ENCODE results near the gene HINT2.

The HINT2 gene

DNA sequence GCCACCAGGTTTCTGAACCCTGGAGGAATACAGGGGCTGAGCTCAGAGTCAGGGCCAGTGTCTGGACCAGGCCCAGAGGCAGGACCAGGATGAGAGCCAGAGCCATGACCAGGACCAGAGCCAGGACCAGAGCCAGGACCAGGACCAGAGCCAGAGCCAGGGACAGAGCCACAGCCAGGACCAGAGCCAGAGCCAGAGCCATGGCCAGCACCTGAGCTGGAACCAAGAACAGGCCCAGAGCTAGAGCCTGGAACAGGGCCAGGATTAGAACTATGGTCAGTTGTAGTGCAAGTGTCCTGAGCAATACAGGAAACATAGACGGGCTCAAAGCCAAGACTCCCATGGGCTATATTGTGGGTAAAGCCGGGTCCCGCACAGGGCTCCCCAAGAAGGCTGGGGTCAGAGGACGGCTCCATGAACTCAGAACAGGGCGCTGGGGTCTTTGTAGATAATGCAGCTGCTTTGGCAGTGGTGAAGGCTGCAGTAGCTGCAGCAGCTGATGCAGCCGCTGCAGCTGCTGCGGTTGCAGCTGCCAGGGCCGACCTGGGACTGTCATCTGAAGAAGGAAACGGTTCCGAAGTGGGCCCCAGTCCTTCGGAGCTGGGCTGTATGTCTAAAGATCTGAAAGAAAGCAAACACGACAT lies 3.3 kb downstream of the HINT2 start:
- no peak for DNase-seq

DNA sequence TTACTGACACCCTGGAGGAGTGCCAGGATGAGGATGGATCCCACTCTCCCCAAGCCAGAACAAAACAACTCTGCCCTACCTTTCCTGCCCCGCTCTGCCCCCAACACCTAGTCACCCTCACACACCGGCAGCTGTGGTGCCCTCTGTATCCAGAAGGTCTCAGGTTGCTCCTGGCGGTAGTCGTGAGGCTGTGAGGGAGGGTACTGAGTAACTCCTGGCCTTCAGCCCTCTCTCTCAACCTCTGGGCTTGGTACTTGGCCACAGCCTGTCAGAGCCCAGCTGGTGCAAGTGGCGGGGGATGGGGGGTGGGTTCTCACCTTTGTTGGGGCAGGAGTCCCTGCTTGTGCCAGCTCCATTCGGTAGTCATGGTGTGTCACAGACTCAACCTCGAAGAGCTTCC lies 4.7 kb downstream of the HINT2 start:
- DNase-seq: no peak

DNA sequence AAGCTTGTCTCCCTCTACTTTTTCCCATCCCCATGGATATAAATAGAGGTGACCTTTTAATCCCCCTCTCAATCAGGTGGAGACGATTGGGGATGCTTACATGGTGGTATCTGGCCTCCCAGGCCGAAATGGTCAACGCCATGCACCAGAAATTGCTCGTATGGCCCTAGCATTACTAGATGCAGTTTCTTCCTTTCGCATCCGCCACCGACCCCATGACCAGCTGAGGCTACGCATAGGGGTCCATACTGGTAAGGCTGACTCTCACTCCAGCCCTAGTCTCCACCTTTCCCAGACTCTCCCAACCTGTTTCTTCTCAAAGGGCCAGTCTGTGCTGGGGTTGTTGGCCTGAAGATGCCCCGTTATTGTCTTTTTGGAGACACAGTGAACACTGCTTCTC lies 6.4 kb downstream of the HINT2 start:
- no peak for DNase-seq

DNA sequence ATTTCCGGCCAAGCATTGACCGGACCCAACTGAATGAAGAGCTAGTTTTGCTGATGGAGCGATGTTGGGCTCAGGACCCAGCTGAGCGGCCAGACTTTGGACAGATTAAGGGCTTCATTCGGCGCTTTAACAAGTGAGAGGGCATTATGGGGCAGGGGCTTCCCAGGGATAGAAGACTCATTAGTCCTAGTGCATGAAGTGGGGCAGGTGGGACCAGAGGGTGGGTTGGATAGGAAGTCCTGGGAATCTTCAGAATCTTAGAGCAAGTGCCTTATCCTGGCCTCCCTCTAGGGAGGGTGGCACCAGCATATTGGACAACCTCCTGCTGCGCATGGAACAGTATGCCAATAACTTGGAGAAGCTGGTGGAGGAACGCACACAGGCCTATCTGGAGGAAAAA lies 8.7 kb downstream of the HINT2 start:
- DNase-seq: no peak

DNA sequence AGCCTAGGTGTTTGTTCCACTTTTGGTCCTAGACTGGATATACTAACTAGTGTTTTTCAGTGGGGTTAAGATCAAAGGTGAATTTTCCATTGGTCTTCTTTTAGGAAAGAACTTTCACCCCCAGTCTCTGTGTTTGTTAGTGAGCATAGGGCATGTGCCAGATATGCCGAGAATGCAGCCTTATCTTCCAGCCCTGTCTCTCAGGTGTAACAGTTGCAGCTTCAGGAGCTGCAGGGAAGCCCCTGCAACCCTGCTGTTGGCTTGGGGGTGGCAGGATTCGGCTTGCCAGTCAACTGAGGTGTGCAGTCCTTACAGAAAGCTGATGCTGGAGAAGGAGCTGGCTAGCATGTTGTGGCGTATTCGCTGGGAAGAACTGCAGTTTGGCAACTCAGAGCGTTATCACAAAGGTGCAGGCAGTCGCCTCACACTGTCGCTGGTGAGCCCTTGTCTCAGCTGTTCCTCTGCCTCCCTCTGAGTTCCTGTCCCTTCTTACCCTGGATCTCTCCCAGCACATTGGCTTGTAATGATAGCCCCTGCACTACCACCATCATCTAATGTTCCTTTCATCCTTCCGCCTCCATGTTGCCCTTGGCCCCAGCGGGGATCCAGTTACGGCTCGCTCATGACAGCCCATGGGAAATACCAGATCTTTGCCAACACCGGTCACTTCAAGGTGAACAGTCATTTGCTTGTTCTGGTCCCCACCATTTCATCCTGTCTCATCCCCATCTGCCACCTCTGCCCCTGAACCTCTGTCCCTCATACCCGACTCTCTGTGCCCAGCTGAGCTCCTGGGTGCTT lies 13.3 kb downstream of the HINT2 start:
- DNase-seq: no peak

DNA sequence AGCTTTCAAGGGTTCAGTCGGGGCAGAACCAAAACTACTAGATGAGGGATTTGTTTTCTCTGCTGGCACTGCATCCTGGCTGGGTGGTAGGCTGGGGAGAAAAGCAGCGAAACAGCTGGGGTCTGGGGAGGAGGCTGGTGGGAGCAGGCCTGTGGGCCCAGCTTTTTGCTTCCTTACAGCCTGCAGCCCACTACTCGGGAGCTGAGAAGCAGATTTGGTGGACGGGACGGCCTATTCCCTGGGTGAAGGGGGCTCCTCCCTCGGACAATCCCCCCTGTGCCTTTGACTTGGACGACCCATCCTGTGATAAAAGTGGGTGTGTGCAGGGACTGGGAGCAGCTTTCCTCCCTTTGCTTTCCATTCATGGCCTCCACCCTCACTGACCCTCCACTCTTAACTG lies 14.3 kb downstream of the HINT2 start:
- DNase-seq: no peak

DNA sequence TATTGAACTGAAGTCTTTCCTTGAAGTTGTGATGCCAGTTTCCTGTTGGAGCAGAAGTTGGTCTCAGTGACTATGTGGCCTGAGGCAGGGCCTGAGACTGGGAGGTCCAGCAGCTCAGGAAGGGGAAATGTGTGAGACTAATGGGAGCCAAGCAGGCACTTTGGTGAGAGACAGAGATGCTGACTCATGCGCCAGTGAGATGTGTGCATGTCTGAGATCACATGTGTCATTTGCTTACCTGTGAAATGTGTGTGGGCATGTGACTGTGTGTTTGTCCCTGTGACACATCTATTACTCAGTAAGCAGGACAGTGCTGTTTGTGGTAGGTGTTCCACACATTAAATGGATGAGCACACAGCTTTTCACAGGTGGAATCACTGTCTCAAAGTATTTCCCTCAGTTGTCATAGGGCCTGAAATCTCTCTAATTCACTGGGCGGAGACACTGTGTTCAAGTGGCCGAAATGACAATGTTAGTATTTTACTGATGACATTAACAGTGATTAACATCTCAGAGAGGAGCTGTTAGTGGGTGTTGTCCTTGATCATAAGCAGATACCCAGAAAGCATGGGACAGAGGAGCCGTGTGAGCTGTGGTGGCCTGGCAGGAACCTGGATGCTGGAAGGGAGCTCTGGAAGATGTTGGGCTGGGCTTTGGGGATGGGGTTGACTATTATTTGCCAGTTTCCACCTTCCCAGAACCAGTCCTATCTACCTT lies 16.0 kb downstream of the HINT2 start:
- peak; percentile 73 for DNase-seq

DNA sequence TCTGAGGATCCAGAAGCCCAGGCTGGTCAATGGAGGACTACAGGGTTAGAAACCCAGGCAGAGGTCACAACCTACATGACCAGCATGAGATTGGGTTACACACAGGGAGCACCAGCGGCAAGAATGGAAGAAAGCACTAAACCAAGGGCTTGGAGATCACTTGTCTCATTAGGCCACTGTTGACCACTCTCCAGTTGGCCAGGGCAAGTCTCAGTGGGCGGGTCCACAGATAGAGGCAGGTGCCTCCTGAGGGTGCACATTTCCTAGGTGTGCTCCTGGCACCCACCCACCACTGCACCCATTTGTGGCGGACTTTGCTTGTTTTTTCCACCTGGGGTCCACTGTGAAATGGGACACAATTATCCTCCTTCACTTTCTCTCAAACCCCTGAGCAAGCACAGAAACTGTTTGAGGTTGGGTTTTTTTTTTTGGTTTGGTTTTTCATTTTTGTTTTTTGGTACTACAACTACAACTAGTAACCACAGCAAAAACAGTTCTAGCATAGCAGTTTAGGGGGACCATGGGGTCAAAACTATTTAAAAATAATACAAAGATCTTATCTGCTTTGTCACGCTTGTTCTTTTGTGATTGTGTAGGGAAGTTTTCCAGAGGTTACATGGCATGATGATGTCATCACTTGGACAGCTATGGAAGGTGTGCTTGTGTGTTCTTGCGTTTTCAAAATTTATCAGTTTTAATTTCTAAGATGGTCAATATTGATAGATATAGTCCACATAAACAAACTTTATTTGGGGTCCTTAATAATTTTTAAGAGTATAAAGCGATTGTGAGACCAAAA lies 17.3 kb downstream of the HINT2 start:
- no peak for DNase-seq

DNA sequence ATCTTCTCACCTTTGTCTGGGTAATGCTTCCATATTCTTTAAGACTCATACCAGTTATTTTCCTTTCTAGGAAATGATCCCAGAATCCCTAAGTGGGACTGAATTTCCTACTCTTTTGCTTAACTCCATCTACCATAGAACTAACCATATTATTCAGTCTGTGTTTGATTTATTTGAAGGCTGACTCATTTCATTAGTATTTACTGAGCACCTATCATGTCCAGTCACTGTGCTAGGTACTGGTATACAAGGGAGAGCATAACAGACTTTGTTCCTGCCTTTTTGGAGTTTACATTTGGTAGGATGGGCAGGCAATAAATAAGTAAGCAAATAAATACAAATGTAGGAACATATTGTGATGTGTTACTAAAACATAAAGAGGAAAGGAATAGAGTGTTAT lies 19.1 kb downstream of the HINT2 start:
- no peak for DNase-seq

DNA sequence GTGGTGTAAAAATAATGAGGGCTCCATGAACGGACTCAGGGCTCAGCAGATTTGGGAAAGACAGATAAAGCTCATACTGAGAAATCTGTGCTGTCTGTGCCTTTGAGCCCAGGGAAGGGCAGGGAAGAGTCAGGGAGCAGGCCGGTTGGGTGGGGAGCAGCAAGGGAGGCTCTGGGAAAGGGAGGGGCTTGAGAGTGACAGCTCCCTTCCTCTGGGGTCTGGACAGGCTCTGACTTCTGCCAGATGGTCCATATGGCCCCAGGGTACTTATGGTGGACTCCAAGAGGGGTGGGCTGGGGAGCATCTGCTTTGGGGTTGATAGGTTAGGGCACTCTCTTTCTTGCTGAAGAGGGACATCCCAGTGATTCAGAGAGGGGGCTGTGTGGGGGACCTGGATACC lies 21.4 kb downstream of the HINT2 start:
- no peak for DNase-seq

DNA sequence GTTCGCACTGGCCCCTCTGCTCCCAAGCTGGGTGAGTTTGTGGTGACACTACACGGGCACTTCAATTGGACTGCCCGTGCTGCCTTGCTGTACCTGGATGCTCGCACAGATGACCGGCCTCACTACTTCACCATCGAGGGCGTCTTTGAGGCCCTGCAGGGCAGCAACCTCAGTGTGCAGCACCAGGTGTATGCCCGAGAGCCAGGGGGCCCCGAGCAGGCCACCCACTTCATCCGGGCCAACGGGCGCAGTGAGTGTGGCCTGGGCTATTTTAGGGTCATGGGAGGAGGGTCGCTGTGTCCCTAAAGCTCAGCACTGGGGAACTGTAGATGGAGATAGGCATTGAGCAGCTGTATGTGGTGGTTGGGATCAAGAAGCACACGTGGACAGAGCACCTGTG lies 22.0 kb downstream of the HINT2 start:
- DNase-seq: no peak

DNA sequence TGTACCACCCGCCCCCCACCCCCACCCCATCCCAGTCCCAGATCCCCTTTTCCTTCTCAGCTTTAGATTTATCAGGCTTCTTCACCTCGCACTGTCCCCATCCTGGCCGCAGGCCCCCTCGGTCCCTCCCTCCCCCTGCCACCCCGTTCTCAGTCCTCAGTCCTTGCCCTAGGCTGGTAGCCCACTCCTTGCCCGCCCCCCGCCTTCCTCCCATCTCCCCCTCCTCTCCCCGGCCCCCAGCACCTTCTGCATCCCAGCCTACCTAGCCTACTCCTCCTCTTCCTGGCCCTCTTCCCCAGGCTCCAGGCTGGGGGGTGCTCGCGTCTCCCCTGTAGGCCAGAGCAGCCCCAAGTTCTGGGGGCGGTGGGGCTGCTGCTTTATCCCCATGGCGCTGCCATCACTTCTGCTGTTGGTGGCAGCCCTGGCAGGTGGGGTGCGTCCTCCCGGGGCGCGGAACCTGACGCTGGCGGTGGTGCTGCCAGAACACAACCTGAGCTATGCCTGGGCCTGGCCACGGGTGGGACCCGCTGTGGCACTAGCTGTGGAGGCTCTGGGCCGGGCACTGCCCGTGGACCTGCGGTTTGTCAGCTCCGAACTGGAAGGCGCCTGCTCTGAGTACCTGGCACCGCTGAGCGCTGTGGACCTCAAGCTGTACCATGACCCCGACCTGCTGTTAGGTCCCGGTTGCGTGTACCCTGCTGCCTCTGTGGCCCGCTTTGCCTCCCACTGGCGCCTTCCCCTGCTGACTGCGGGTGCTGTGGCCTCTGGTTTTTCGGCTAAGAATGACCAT lies 22.6 kb downstream of the HINT2 start:
- no peak for DNase-seq

DNA sequence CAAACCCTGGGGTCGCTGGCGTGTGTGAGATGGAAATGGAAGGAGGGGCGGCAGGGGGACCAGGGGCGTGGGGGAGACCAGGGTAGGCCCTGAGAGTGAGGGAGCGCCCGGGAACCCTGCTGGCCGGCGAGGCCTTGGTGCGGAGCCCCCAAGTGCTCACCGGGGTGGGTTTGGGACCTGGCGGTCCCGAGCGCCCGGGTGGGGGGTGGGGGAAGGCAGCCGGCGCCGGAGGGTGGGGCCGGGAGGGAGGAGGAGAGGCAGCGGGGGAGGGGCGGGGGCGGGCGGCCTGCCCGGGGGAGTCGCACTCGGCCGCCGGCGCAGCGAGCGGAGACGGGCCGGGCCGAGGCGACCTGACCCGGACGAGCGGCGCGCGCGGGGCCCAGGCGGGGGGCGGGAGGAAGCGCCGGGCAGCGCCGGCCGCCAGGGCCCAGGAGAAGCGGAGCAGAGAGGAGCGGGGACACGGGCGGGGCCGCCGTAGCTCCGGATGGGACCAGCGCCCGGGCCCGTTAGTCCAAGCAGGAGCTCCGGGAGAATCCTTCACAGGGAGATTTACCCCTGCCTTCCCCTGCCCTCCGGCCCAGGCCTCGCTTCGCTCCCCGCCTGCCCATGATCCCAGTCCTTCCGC lies 23.4 kb downstream of the HINT2 start, which contains the start of gene NPR2:
TSS of gene NPR2 (plus strand) at position 295 of the 625 bp plus-strand sequence. CDS start 818 bp downstream, outside the sequence.
- no peak for DNase-seq

DNA sequence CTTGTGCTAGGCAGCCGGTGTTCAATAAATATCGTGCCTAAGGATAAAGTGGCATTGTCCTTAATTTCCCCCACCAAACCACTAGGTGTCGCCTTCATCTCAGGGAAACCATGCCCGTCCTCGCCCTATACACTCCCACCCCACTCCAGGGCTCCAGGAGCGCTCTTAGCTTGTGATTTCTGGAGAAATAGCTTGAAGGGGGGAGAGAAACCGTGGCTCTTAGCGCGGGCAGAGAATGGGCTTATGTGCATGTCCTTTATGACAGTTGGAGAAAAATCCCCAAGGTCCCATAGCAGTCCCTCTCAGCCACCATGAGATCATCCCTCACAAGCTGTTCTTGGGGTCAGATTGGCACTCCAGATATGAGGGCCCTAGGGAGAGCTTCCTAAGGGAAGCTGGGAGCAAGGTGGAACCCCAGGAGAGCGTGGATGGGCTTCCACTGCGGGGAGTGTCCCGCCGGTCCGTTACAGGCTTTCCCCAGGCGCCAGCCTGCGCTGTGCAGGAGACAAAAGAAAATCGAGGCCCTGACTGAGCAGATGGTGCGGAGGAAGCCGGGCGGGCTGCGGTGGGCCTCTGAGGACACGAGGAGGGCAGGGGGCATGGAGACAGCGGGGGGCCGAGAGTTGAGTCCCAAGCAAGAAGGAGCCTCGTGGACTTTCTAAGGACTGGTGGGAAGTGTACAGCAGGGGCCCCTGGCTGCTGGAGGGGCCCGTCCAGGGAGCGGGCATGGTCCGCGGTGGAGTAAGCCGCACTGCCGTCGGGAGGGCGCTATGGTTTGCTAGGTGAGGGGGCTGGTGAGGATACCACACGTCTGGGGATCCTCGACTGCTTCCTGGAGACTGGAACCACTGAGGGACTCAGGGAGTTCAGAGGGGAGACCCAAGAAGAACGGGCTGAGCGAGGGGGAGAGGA lies 24.2 kb downstream of the HINT2 start:
- DNase-seq: peak; percentile 64

DNA sequence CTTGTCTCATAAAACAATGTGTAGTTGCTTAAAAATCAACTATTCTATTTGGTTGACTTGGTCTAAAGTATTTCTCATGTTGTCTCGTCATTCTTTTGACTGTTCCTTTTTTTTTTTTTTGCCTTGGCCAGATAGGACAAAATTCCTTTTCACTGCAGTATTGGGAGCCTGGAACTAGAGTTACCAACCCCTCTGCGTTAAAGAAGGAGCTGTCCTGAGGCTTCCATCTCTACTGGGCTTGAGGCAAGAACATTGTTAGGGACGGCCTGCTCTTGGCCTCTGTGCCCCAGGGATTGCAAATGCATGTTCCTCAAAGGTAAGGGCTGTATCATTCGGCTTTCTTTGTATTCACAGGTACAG lies 24.8 kb downstream of the HINT2 start:
- DNase-seq: no peak

DNA sequence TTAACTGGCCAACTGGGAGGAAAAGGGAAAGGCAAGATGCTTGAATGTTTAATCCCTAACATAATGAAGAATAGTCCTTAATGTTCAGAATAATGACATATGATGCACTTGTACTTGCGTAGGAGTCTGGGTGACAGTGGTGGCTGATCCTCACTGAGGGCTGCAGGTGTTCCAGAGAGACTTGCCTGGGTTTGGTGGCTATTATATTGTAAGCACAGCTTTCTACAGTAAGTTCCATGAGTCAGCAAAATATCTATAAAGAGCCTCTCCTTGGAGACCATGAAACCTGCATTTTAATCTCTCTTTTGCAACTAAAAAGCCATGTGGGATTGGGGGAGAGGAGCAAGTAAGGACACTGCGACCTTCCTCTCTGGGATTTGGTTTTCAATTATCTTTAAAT lies 25.3 kb downstream of the HINT2 start:
- no peak for DNase-seq

DNA sequence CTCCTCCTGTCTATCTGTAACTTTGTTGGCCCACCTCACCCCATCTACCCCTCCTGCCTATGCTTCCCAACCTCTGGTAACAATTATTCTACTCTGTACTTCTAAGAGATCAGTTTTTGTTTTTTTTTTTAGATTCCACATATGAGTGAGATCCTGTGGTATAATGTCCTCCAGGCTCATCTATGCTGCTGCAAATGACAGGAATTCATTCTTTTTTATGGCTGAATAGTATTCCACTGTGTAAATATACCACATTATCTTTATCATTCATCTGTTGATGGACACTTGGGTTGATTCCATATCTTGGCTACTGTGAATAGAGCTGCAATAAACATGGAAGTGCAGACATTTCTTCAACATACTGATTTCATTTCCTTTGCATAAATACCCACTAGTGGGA lies 31.4 kb downstream of the HINT2 start:
- no peak for DNase-seq

DNA sequence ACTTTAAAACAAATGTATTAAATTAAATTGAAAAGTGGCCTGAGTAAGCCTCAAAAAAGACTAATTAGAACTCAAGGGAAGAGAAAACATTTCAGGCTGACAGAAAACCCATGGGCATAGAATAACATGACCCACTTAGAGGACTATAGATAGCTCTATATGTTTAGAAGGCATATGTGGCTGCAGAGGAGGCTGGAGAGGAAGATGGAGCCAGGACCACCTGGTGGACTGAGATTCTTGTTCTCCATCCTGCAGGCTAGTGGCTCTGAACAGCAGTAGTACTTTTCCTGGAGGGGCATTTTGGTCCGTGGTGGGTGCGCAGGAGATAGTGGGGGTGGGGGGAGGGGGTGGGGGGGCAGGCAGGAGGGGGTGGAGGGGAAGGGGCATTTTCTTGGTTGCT lies 33.8 kb downstream of the HINT2 start:
- no peak for DNase-seq

DNA sequence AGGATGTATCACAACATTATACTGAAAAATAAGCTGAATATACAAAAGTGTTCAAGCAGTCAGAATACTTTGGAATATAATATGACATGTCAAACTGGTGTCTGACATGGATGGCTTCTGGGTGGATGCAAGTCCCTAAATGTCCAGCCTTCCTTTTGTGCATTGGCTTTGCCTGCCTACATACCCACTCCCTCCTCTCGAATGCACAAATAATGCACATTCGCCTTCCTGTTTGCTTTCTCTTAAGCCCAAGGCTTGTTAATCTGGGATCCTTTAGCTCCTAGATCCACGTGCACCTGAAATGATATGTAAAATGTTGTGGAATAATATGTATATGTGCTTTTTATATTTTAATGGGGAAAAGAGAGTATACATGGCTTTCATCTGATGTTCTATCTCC lies 36.3 kb downstream of the HINT2 start:
- DNase-seq: no peak

DNA sequence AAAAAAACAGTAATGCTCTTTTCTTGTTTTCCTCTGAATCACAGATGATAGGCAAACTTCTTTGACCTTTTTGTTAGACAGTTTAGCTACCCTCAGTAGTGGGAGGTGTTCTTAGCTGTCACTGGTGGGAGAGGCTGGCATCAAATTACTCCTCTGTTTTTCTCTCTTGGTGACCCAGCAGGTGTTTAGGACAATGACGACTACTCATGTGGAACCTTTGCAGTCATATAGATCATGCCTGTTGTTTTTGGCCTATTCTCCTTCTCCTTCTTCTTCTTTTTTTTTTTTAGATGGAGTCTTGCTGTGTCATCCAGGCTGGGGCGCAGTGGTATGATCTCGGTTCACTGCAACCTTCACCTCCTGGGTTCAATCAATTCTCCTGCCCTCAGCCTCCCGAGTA lies 38.8 kb downstream of the HINT2 start:
- DNase-seq: no peak
